SHP77 (cell line): ENCODE measurements around the gene NELL2.
A peak's percentile ranks its signal among the peaks of the same experiment; 100 is the strongest.

Experiments
- DNase-seq, 2 experiments: peaks; one replicate each; lab custom pipeline; 2025; lab: John Stamatoyannopoulos, UW

Gene NELL2

GRCh38 chr12:44694017-44694416, 182.1 kb downstream of the NELL2 start:
- DNase-seq = no peak

GRCh38 chr12:44689587-44689986, 186.5 kb downstream of the NELL2 start:
- no peak for DNase-seq

- DNase-seq = peak in 1 of 2 experiments; percentile 6
Measured at GRCh38 chr12:44686821-44687432, 189.2 kb downstream of the NELL2 start.

DNA sequence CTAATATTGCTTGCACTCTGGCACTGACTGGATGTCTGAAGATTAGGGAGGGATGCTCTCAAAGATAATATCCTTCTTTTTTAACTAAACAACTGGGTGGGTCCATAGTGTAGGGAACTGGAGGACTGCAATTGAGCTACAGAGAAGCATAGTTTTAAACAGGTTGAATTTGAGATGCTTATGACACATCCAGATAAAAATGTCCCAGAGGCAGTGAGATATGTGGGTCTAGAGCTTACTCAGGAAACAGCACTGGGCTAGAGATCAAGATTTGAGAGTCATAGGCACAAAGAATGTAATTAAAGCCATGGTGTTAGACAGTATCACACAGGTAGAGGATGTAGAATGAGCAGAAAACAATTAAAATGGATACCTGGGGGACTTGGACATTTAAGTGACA, 198.4 kb downstream of the NELL2 start:
- no peak for DNase-seq

DNA sequence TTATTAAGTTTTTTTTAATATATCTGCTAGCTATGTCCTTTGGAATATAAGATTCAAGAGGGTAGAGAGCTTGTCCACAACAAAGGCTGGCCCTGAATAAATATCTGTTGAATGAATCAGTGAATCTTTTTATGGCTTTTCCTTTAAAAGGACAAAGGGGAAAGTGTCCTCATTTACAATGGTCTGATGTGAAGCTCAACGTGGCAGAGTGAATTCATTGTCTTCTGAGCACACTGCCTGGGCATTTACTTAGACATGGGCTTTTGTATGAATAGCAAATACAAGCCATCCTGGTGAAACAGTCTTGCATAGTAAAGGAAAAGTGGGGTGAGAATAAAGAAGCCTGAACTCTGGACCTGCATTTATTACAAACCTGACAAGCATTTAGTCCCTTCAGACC, 201.2 kb downstream of the NELL2 start:
- DNase-seq = no peak

GRCh38 chr12:44673811-44674210, 202.3 kb downstream of the NELL2 start:
- no peak for DNase-seq

DNA sequence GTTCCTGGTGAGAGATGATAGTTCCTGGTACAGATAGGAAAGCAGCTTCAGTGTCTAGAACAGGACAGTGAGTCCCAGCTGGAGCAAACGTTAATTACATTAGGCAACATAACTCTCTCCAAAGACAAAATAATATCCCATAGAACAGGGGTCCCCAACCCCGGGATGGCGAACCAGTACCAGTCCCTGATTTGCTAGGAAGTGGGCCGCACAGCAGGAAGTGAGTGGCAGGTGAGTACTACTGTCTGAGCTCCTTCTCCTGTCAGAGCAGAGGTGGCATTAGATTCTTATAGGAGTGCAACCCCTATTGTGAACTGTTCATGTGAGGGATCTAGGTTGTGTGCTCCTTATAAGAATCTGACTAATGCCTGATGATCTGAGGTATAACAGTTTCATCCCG, 204.1 kb downstream of the NELL2 start:
- no peak for DNase-seq

- DNase-seq = no peak
Measured at GRCh38 chr12:44668443-44668842, 207.7 kb downstream of the NELL2 start.

- no peak for DNase-seq
Measured at GRCh38 chr12:44667461-44667860, 208.7 kb downstream of the NELL2 start.

DNA sequence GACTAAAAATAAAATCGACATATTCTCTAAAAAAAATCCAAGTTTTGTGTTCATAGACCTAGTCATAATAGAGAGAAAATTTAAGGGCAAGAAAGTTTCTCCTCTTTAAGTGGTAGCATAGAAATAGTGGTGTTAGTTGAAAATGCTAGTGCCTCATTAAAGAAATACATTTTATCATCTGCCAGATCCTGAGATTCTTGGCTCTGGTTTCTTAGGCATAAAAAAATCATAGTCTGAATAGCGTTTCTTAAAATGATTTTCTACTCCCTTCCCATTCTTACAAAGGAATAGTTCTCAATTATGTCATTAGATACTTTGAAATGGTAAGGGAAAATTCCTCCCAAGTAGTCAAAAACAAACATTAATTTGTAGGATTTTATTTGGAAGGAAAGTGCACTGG, 212.8 kb downstream of the NELL2 start:
- no peak for DNase-seq

- DNase-seq = no peak
Measured at GRCh38 chr12:44655846-44656245, 220.3 kb downstream of the NELL2 start.

- no peak for DNase-seq
Measured at GRCh38 chr12:44654646-44655639, 221.2 kb downstream of the NELL2 start.

DNA sequence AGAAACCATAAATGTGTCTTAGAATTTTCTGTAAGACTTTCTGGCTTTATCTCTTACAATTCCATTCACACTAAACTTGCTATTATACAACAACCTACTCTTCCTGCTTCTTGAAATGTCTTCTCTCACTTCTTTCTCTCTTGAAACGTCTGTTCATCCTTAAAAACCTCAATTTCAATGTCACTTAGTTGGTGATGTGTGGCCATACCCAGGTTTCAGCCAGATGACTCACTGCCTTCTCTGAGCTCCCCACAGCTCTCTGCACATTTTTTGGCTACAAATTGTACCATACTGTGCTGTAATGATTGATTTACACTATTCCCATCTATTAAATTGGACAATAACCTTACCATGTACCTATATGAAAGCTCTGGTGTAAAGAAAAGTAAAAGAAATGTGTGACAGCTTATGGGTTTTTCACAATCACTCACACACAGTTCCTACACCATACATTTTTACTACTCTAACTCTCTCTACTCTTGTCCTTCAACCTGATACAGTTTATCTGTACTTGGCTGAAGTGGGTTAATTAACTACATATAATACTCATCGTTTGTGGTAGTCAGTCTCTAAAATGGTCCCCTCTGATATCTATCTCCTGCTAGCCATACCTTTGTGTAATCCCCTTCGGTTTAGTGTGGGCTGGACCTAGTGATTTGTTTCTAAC, 222.1 kb downstream of the NELL2 start:
- no peak for DNase-seq

DNA sequence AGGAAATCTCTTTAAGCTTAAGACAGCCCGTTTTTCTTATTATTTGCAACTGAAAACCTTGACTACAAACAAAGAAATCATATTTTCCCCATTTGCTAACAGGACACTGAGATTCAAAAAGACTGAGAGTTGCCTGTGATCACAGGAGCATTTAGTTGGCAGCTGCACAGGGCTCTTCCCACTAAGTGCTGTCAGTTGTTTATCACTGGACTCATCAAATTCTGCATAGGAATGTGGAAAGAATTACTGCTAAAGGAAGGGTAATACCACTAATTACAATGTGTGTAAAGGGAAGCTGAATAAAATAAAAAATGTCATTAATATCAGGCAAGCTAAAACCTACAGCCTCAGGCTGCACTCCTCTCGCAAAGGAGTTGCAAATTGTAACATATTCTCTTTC, 226.4 kb downstream of the NELL2 start:
- DNase-seq = no peak

DNA sequence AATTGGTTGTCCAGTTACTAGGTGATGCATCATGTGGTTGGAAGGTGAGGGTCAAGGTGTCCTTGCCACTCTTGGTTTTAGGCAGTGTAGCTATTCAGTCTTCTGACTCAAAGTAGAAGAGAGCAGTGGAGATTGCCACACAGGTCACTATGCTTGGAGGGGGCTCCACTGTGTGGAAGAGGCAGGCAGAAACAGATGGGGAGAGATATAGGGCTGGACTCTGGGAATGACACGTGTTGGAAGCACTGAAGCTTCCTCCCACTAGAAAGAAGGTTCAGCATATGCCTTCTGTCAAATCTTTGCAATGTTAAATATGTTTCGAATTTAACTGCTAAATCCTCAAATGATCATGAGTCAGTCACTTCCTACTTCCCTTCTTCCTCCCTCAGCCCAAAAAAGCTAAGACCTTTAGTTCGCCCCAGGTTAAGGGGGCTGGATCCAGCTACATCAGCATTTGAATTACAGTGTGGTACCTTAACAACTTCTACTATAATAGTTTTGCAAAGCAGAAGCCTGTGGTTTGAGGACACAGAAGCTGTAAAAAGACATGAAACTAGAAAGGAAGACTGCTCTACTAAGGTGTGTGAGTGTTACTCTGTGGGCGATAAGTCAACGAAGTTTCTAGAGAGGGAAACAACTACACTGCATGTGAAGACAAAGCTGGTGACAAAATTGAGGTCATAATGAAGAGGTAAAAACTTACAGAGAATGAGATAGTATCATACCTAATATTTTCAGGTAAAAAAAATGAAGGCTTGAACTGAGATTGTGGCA, 228.0 kb downstream of the NELL2 start:
- DNase-seq = no peak

- no peak for DNase-seq
Measured at GRCh38 chr12:44640427-44641190, 235.5 kb downstream of the NELL2 start.

GRCh38 chr12:44637875-44638274, 238.2 kb downstream of the NELL2 start:
- no peak for DNase-seq

DNA sequence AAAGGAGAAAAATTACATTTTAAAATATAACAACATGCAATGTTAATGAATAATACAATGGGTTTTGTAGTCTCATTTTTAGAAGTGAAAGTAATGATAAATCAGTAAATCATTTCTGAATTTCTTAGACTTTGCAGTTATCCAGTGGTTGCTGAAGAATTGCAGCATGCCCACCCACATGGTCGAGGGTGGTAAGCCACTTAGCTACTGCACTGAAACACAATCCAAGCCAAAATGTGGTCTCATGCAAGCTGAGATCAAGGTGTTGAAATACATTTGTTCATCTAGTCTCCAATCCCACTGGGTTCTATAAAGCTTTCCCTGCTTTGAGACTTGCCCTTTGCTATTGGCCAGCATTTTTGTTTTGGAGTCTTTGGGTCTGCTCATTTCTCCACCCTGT, 247.9 kb downstream of the NELL2 start:
- DNase-seq = no peak

DNA sequence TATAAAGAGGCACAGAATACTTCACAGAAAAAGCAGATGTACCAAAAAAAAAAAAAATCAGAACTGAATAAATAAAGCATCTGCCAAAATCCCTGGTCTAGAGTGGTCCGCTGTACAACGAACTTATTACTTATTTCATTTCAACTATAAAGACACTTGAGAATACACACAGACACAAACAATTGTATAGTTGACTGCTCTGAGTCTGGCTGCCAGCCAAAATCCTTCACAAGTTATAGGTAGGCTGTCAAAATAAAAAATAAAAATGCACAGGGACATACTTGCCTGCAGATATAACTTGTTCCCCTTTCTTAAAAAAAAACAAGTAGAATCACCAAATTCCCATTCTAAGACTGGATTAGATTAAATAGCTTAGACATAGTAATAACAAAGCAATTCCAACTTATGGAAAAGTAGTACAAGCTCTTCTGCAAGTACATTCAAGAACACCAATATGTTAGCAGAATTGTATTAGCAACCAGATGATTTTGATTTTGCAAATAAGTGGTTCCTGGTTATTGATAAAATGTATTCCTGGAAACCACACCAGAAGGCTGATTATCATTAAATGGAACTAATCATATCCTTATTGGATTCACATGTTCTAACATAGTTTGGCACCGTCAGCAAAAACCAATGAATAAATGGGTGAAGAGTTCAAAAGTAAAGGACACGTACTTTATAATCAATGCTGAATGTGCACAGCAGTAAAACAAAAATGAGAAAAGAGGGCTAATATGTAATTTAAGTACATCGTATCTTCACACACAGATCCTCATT, 248.5 kb downstream of the NELL2 start:
- DNase-seq = no peak

GRCh38 chr12:44626883-44627282, 249.2 kb downstream of the NELL2 start:
- no peak for DNase-seq
